Measurements from ENCODE around the gene RAB25. TPM values are rescaled to one million over a fixed set of nuclear protein-coding genes. Genes with fewer than 3 reads are reported as not detected.

The RAB25 gene
- total RNA-seq, 1 donor: under 0.01 TPM

DNA sequence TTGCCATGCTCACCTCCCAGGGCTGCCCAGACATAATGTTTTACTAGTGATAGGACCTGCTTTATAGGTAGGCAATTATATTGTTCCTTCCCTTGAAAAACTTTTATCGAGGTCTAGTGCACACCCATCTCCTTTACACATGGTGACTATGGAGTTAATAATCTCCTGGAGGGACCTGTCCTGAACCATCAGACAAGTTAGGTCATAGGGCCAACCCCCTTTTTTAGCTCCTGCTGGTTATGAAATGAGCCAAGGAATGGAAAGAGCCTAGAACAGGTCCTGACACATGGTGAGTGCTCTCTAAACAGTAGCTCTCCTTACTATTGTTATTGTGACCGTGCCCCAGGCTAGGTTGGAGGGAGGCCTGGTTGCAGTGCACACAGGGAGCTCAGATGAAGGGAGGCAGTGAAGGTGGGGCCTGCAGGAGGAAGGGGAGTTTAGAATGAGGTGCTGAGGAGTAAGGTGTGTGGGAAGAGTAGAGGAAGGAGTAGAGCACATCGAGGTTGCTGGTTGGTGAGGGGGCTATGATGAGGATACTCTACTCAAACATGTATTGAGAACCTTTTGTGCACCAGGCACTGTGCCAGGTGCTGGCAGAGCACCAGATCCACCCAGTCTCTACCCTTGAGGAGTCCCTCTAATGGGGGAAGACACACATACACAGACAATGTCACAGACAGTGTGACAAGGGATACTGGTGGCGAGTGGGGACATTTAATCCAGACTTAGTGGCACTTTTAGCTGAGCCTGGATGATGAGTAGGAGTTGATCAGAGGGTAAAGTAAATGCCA, 39.4 kb downstream of the RAB25 start:
- no peak for DNase-seq (ENCODE audit: low read depth in 2 of 3, low spot score in 2 of 3)

DNA sequence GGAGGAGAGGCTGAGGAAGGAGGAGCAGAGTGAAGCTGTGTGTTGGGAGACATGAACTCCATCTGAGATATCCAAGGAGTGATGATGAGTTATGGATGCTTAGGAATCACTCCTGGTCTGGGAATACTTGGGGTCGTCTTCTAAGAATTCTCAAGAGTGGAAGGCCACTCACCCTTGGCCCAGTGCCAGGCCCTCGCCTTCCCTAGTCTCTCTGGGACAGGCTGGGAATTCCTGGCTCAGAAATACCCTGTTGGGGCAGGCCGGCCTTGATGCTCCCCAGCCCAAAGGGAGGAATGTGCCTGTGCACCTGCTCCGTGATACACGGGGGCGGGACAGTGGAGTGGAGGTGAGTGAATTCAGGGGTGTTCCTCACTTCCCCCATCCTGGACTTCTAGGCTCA, 40.9 kb downstream of the RAB25 start:
- no peak for DNase-seq (ENCODE audit: low read depth in 2 of 3, low spot score in 2 of 3)

DNA sequence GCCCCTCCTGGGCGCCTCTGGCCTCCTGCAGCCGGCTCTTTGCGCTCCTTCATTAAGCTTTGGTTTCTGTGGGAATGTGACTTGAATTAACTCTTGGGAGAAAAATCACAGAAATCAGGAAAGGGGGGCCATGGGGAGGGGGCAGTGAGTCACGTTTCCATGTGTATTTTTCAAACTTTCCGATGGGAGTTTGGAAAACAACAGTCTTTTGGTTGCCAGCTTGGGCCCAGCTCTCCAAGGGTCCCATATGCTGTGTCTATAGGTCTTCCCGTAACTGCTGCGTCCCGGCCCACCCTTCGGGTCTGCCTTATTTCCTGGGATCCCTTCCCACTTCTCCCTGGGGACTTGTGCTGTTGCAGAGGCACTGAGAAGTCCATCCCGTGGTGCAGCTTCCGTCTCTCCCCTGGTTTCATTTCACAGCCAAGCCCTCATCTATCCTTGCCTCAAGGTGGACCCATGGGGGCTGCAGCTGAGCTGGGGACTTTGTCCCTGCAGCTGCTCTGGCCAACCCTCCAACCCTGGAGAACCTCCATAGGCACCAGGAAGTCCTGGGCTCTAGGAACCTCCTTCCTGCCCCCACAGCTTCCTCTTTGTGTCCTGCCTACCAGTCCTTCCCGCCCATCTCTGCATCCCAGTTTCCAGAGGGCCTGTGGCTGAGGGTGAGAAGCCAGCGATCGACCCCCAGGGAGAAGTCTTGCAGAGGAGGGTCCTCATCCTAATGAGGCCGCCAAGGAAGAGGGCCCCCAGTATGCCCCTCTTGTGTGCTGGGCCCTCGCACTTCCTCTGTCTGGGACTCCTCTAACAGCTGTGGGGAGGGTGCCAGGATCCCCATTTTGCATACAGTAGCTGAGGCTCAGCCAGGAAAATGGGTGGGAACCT, 41.9 kb downstream of the RAB25 start:
- no peak for DNase-seq (ENCODE audit: low read depth in 2 of 3, low spot score in 2 of 3)

DNA sequence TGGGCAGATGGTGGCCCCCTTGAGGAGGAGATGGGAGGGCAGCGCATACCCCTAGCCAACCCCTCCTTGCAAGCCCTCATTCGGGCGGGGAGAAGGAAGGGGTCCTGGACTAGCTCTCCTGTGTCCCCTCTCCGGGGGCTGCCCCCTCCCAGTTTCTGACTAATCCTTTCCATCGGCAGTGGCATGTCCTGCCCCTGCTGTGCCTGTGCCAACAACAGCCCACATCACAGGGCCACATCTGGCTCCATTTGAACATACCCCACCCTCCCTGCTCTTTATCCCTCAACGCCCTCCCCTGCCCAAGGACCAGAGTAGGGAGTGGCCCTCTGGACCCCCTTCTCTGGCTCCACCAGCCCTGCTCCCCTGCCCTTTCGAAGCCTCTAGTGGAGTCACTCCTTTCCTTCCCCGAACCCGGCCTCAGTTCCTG, 42.6 kb downstream of the RAB25 start:
- peak in 2 of 3 donors; percentile 72 to 86 for DNase-seq (ENCODE audit: low read depth in 2 of 3, low spot score in 2 of 3)

GRCh38 chr1:156104065-156104810, 43.3 kb downstream of the RAB25 start:
- DNase-seq (ENCODE audit: low read depth in 2 of 3, low spot score in 2 of 3): peak in 2 of 3 donors; percentile 90 to 94

- peak in 1 of 3 donors; percentile 55 for DNase-seq (ENCODE audit: low read depth in 2 of 3, low spot score in 2 of 3)
These were observed 44.2 kb downstream of the RAB25 start for GRCh38 chr1:156104861-156105832.

DNA sequence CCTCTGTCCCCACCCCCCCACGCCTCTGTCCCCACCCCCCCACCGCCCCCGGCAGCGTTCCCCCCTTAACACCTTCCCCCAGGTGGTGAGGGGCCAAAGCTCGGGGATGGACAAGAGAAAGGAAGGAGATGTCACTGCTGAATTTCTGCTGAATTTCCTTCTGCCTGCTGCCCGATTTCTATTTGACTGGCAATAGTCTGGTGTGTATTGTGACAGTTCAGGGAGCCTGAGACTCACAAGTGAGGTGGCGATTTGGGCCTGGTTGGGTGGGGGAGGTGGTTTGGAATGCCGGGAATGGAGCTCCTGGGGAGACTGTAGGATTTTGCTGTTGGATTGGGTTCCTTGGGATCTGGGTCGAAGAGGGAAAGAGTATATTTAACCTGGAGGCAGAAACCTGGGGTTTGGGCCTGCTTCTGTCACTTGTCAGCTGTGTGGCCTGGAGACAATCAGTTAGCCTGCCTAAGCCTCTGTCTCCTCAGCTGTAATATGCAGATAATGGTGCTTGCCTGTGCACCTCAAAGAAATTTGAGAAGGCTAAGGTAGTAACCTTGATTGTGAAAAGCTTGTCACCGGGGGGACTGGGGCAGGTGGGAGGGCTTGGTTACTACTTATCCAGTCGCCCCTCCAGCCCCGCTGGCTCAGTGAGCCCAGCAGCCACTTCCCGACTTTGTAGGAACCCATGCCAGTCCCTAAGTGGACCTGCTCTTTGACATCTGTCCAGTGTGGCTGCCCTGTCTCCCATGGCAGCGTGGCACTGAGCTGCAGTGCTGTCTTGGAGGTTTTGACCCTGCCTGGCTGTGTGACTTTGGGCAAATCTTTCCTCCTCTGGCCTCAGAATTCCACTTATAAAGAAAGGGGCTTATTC, 45.9 kb downstream of the RAB25 start:
- no peak for DNase-seq (ENCODE audit: low read depth in 2 of 3, low spot score in 2 of 3)

DNA sequence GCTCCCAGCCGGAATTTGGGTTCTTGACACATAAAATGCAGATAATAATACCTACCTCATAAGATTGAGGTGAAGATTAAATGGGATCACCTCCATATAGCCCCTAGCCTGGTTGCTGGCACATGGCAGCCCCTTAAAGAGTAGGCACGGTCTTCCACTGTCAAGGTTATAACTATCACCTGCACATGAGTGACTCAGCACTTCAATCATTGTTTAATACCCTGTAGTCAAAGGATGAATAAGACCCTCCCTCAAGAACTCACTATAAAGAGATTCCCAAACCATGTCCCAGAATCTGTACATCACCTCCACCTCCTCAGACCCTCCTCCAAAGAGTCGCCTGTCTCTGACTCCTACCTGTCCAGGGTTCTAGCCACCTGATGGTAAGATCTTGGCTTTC, 47.1 kb downstream of the RAB25 start:
- no peak for DNase-seq (ENCODE audit: low read depth in 2 of 3, low spot score in 2 of 3)

GRCh38 chr1:156108664-156109241, 47.8 kb downstream of the RAB25 start:
- DNase-seq (ENCODE audit: low read depth in 2 of 3, low spot score in 2 of 3): no peak

GRCh38 chr1:156110252-156110651, 49.3 kb downstream of the RAB25 start:
- DNase-seq (ENCODE audit: low read depth in 2 of 3, low spot score in 2 of 3): no peak

DNA sequence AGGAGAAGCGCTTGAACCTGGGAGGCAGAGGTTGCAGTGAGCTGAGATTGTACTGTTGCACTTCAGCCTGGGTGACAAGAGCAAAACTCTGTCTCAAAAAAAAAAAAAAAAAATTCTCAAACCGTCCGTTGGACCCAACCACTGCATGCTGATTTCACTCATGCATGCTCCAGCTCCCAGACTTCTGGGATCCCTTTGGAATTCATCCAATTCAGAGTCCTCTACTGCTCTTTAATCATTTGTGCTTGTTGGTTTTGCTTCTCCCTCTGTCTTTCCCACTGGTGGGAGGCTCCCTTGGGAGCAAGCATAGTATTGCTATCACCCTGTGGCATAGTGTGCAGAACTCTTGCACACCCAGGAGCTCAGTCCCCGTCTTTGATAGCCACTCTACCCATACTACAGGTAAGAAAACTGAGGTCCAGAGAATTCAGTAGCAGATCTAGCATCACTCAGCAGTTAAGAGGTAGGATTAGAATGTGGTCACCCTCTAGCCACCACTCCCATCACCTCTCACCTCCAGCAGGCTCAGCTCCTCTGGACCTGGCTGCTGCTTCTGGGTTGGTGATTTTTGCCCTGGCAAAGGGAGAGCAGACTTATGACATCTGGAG, 50.5 kb downstream of the RAB25 start:
- DNase-seq (ENCODE audit: low read depth in 2 of 3, low spot score in 2 of 3): no peak

- DNase-seq (ENCODE audit: low read depth in 2 of 3, low spot score in 2 of 3): no peak
These were observed 51.5 kb downstream of the RAB25 start for GRCh38 chr1:156112276-156113137.

DNA sequence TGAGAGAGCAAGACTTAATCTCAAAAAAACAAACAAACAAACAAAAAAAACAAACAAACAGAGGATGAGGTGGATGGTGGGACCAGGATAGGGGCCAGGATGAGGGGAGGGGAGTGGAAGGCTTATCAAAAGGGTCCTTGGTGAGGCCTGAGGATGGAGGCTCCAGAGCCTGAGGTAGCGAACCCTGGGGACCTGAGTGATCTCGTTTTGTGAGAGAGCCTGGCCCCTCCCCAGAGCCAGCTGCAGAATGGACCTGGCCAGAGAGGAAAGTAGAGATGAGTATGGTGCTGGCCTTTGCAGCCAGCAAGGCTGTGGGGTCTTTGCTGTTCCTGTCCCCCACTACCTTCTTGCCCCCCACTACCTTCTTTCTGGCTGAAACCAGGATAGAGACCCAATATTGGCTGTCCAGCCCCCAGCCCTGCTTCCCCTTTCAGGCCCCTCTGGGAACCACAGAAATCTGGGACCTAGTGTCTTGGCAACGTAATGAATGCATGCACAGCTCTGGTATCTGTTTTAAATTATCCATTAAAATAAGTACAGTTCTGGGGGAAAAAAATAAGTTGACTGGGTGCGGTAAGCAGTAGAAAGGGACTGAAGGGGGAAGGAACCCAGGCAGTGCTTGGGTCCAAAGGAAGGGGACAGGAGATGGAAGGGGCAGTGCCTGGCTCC, 52.5 kb downstream of the RAB25 start:
- no peak for DNase-seq (ENCODE audit: low read depth in 2 of 3, low spot score in 2 of 3)

GRCh38 chr1:156114101-156114918, 53.4 kb downstream of the RAB25 start, which contains the start of gene LMNA:
Gene LMNA, plus strand, starts transcription at chr1:156114711. Its CDS starts 208 bp downstream, at chr1:156114919.
- DNase-seq (ENCODE audit: low read depth in 2 of 3, low spot score in 2 of 3): peak; percentile 64 to 94 (median 94)

GRCh38 chr1:156114919-156115513, 54.1 kb downstream of the RAB25 start:
- no peak for DNase-seq (ENCODE audit: low read depth in 2 of 3, low spot score in 2 of 3)

All from hematopoietic multipotent progenitor cell (in vitro differentiated cells).